Loucy (cell line): ENCODE data around the gene TMEM131.

Source experiments
- EZH2phosphoT487 ChIP-seq: fragments of 200-600 bp; IDR thresholded peaks from 2 replicates; pipeline ENCODE4 v1.6.1; 2018; ENCODE audit warnings: antibody characterized with exemption, mild to moderate bottlenecking, moderate library complexity, borderline replicate concordance
- TF ChIP-seq, protein P1 (sequence below): fragments of 200-600 bp; sonication (generic); conservative IDR thresholded peaks from 2 replicates; pipeline ENCODE4 v1.5.1; 2014; ENCODE audit warnings: mild to moderate bottlenecking, antibody characterized with exemption, low read length

DNA sequence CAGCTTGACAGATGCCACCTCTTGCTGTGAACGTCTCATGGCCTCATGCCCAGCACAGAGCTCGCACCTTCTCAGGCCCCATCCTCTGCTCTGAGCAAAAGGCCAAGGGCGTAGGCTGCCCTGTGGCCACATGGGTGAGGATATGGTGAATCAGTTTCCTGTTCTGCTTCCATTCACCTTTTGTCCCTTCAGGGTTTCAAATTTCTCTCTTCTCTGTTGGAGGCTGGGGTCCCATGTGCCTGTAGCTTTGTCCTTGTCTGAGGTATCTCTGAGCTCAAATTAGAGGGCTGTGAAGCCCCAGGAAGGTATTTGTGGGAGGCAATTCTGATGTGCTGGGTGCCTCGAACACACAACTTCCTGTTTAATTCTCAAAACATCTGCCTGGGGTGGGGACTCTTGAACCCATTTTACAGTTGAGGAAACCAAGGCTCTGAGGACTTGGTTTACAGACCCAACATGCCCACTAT is 253.3 kb downstream of the TMEM131 start:
- TF ChIP-seq, protein P1, sequence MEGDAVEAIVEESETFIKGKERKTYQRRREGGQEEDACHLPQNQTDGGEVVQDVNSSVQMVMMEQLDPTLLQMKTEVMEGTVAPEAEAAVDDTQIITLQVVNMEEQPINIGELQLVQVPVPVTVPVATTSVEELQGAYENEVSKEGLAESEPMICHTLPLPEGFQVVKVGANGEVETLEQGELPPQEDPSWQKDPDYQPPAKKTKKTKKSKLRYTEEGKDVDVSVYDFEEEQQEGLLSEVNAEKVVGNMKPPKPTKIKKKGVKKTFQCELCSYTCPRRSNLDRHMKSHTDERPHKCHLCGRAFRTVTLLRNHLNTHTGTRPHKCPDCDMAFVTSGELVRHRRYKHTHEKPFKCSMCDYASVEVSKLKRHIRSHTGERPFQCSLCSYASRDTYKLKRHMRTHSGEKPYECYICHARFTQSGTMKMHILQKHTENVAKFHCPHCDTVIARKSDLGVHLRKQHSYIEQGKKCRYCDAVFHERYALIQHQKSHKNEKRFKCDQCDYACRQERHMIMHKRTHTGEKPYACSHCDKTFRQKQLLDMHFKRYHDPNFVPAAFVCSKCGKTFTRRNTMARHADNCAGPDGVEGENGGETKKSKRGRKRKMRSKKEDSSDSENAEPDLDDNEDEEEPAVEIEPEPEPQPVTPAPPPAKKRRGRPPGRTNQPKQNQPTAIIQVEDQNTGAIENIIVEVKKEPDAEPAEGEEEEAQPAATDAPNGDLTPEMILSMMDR = no peak
- no peak for TF ChIP-seq EZH2phosphoT487
